ENCODE results near the gene FAM83F.

- TF ChIP-seq CTCF (IDR thresholded peaks at IDR 0.05) (no peak), POLR2A (IDR thresholded peaks at IDR 0.05) (no peak)
These were observed 86.9 kb downstream of the FAM83F start for GRCh38 chr22:40081662-40082061.
